ENCODE measurements around the gene SLC4A1.

Gene SLC4A1

GRCh38 chr17:44268709-44269534 is 987 bp upstream of the SLC4A1 start:
- no peak for TF ChIP-seq CTCF (IDR thresholded peaks at IDR 0.05; ENCODE audit: insufficient read depth, low read depth, low read length, missing control alignments)
- no peak for DNase-seq (ENCODE audit: low read depth)
- no peak overlapping the region for H3K4me3 ChIP-seq (ENCODE audit: low read depth, low read length)

GRCh38 chr17:44267165-44267455 is 825 bp downstream of the SLC4A1 start:
- TF ChIP-seq CTCF (IDR thresholded peaks at IDR 0.05; ENCODE audit: insufficient read depth, low read depth, low read length, missing control alignments): no peak
- no peak overlapping the region for H3K4me3 ChIP-seq (ENCODE audit: low read depth, low read length)
- no peak for DNase-seq (ENCODE audit: low read depth)

- peak; percentile 14 for DNase-seq (ENCODE audit: low read depth)
- no peak for TF ChIP-seq CTCF (IDR thresholded peaks at IDR 0.05; ENCODE audit: insufficient read depth, low read depth, low read length, missing control alignments)
- no peak overlapping the region for H3K4me3 ChIP-seq (ENCODE audit: low read depth, low read length)
Observed at GRCh38 chr17:44266402-44267164, 1.4 kb downstream of the SLC4A1 start.

- DNase-seq (ENCODE audit: low read depth): no peak
- H3K4me3 ChIP-seq (ENCODE audit: low read depth, low read length): no peak overlapping the region
- no peak for TF ChIP-seq CTCF (IDR thresholded peaks at IDR 0.05; ENCODE audit: insufficient read depth, low read depth, low read length, missing control alignments)
Observed at GRCh38 chr17:44263345-44263902, 4.5 kb downstream of the SLC4A1 start.

GRCh38 chr17:44262654-44263225 is 5.2 kb downstream of the SLC4A1 start:
- TF ChIP-seq CTCF (IDR thresholded peaks at IDR 0.05; ENCODE audit: insufficient read depth, low read depth, low read length, missing control alignments): no peak
- no peak for DNase-seq (ENCODE audit: low read depth)
- no peak overlapping the region for H3K4me3 ChIP-seq (ENCODE audit: low read depth, low read length)

GRCh38 chr17:44260296-44260695 is 7.6 kb downstream of the SLC4A1 start:
- H3K4me3 ChIP-seq (ENCODE audit: low read depth, low read length): no peak overlapping the region
- no peak for DNase-seq (ENCODE audit: low read depth)
- no peak for TF ChIP-seq CTCF (IDR thresholded peaks at IDR 0.05; ENCODE audit: insufficient read depth, low read depth, low read length, missing control alignments)

All from GM12865 (cell line).